ENCODE measurements around the gene SORCS2.

GRCh38 chr4:7689773-7690693 is 497.7 kb downstream of the SORCS2 start:
- no peak for TF ChIP-seq ZNF670 (CRISPR knock-in tag; IDR thresholded peaks at IDR 0.05; ENCODE audit: borderline replicate concordance)
- no peak for TF ChIP-seq POLR2A (IDR thresholded peaks at IDR 0.05; ENCODE audit: insufficient read depth in 1 of 2, low read depth in 2 of 2, low read length in 2 of 2)
- TF ChIP-seq U2AF1 (optimal IDR thresholded peaks at IDR 0.05; ENCODE audit: low read depth, low read length), result no peak
- TF ChIP-seq RFX3 (CRISPR knock-in tag; IDR thresholded peaks at IDR 0.05), result no peak
- no peak for TF ChIP-seq NFIC (IDR thresholded peaks at IDR 0.05; ENCODE audit: low read length)
- TF ChIP-seq YY1 (IDR thresholded peaks at IDR 0.05; ENCODE audit: insufficient read depth, insufficient replicate concordance, low read depth, low read length), result no peak
- TF ChIP-seq ZNF589 (CRISPR knock-in tag; conservative IDR thresholded peaks at IDR 0.05), result no peak
- TF ChIP-seq GABPA (IDR thresholded peaks at IDR 0.05; ENCODE audit: low read depth, low read length), result no peak
- no peak for TF ChIP-seq GABPA (CRISPR knock-in tag; IDR thresholded peaks at IDR 0.05; ENCODE audit: low read depth)
- TF ChIP-seq, protein P1, sequence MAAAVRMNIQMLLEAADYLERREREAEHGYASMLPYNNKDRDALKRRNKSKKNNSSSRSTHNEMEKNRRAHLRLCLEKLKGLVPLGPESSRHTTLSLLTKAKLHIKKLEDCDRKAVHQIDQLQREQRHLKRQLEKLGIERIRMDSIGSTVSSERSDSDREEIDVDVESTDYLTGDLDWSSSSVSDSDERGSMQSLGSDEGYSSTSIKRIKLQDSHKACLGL (CRISPR knock-in tag; IDR thresholded peaks at IDR 0.05), result no peak
